ENCODE data around the gene PLCB4. TPM values are rescaled to one million over a fixed set of nuclear protein-coding genes. Genes with fewer than 3 reads are reported as not detected.

The PLCB4 gene
- polyA plus RNA-seq, 3 donors, result not detected

GRCh38 chr20:9500121-9500520 lies 431.2 kb downstream of the PLCB4 start:
- H3K36me3 ChIP-seq (replicated peaks in 1 of 2; ENCODE audit: control insufficient read depth in 1 of 2, insufficient read depth in 2 of 2, low read length in 2 of 2), result no peaks in the 10 kb centered on the region
- H3K4me2 ChIP-seq (replicated peaks; ENCODE audit: extremely low read depth, low read length, poor library complexity, severe bottlenecking), result no peak overlapping the region
- no peak overlapping the region for H3K27ac ChIP-seq (ENCODE audit: low read depth in 1 of 2, low read length in 2 of 2)
- H3K27me3 Mint-ChIP-seq (ENCODE audit: low read depth in 3 of 3), result peaks cover 0 to 4% (median 2%) of the 10 kb centered on the region in 3 donors
- H3K4me3 Mint-ChIP-seq, result no peak overlapping the region
- H3K27me3 ChIP-seq (ENCODE audit: control insufficient read depth in 2 of 2, insufficient read depth in 2 of 2, low read length in 2 of 2), result peaks cover 0 to 2% of the 10 kb centered on the region in 2 donors
- no peaks in the 10 kb centered on the region for H3K79me2 ChIP-seq (ENCODE audit: insufficient read depth, low read length)
- no peaks in the 10 kb centered on the region for H4K20me1 ChIP-seq (ENCODE audit: insufficient read depth, low read length)
- peaks cover 72 to 79% of the 10 kb centered on the region in 2 donors for H3K4me1 ChIP-seq (ENCODE audit: control insufficient read depth in 1 of 2, insufficient read depth in 2 of 2, low read length in 2 of 2)
- H3K9ac ChIP-seq (ENCODE audit: insufficient read depth, low read length, poor library complexity, severe bottlenecking), result no peak overlapping the region
- H3K9me3 ChIP-seq (replicated peaks in 1 of 2; ENCODE audit: control insufficient read depth in 1 of 2, insufficient read depth in 1 of 2, low read length in 2 of 2), result no peaks in the 10 kb centered on the region
- H2AFZ ChIP-seq (ENCODE audit: insufficient read depth, low read depth, low read length, poor library complexity, severe bottlenecking), result no peak overlapping the region
- DNase-seq, result peak; percentile 81 to 90 (median 84)
- no peaks in the 10 kb centered on the region for H3K36me3 Mint-ChIP-seq
- WGBS (ENCODE audit: insufficient coverage), result 0% methylated on average over 2 of the region's 2 CpGs
- peaks cover 1 to 6% (median 4%) of the 10 kb centered on the region in 7 donors for H3K9me3 Mint-ChIP-seq
- no peak for TF ChIP-seq CTCF (IDR thresholded peaks at IDR 0.05)
- no peak overlapping the region for H3K4me3 ChIP-seq (replicated peaks in 1 of 3; ENCODE audit: low read depth in 2 of 3, low read length in 3 of 3)
- intact Hi-C loops (cut with micrococcal nuclease), result no loop called here
- H3K4me1 Mint-ChIP-seq, result peaks cover 36% of the 10 kb centered on the region
- H3K27ac Mint-ChIP-seq, result no peak overlapping the region

- no CpG with 5 or more reads among the region's 2 CpGs for WGBS (ENCODE audit: insufficient coverage)
- no peak overlapping the region for H3K4me3 Mint-ChIP-seq
Observed at GRCh38 chr20:9501473-9501872, 432.6 kb downstream of the PLCB4 start.

More at GRCh38 chr20:9501473-9501872, 432.6 kb downstream of the PLCB4 start:
- Histone ChIP-seq H3K4me3 (replicated peaks in 1 of 3; ENCODE audit: low read depth in 2 of 3, low read length in 3 of 3) (no peak overlapping the region), H2AFZ (ENCODE audit: insufficient read depth, low read depth, low read length, poor library complexity, severe bottlenecking) (no peak overlapping the region), H3K4me2 (replicated peaks; ENCODE audit: extremely low read depth, low read length, poor library complexity, severe bottlenecking) (no peak overlapping the region), H3K36me3 (replicated peaks in 1 of 2; ENCODE audit: control insufficient read depth in 1 of 2, insufficient read depth in 2 of 2, low read length in 2 of 2) (no peaks in the 10 kb centered on the region), H3K4me1 (ENCODE audit: control insufficient read depth in 1 of 2, insufficient read depth in 2 of 2, low read length in 2 of 2) (peaks cover 68 to 75% of the 10 kb centered on the region in 2 donors), H4K20me1 (ENCODE audit: insufficient read depth, low read length) (no peaks in the 10 kb centered on the region), H3K79me2 (ENCODE audit: insufficient read depth, low read length) (no peaks in the 10 kb centered on the region), H3K27ac (ENCODE audit: low read depth in 1 of 2, low read length in 2 of 2) (no peak overlapping the region), H3K9ac (ENCODE audit: insufficient read depth, low read length, poor library complexity, severe bottlenecking) (no peak overlapping the region), H3K9me3 (replicated peaks in 1 of 2; ENCODE audit: control insufficient read depth in 1 of 2, insufficient read depth in 1 of 2, low read length in 2 of 2) (peaks cover 0 to 7% of the 10 kb centered on the region in 2 donors), H3K27me3 (ENCODE audit: control insufficient read depth in 2 of 2, insufficient read depth in 2 of 2, low read length in 2 of 2) (peaks cover 10 to 15% of the 10 kb centered on the region in 2 donors)
- no peak for DNase-seq
- Mint-ChIP-seq H3K4me1 (peaks cover 30% of the 10 kb centered on the region), H3K27me3 (ENCODE audit: low read depth in 3 of 3) (peaks cover 12 to 15% (median 14%) of the 10 kb centered on the region in 3 donors), H3K36me3 (peaks cover 4 to 6% of the 10 kb centered on the region in 2 donors), H3K27ac (no peak overlapping the region), H3K9me3 (peaks cover 1 to 17% (median 5%) of the 10 kb centered on the region in 7 donors)
- no peak for TF ChIP-seq CTCF (IDR thresholded peaks at IDR 0.05)
- intact Hi-C loops (cut with micrococcal nuclease), result no loop called here

Measured in CD14-positive monocyte (primary cell).